K562 (cell line): Measurements from ENCODE around the gene S100A7A. TPM values are rescaled to one million over a fixed set of nuclear protein-coding genes. Genes with fewer than 3 reads are reported as not detected.

Experiments
- ATAC-seq: fragments of 200-7000 bp; cut with Tn5 transposase; 3 replicates; pipeline ENCODE4 v1.9.1; 2020; ENCODE audit warnings: moderate library complexity
- BruUV-seq: library from RNA; stranded (reverse); fragments of 400-500 nt; replicated peaks from 2 replicates; lab custom pipeline; 2021; lab: Mats Ljungman, UMichigan
- CTCF ChIA-PET: fragments of 300-600 bp; formaldehyde crosslinking; extraction: SDS; loops from one replicate; lab custom pipeline; 2021; ENCODE audit warnings: low intra/inter-chr PET ratio; lab: Yijun Ruan, JAX
- POLR2A ChIA-PET: fragments of 300-600, 350-650 bp; sonication (Branson Sonifier 250); formaldehyde crosslinking; extraction: SDS; loops from one replicate; lab custom pipeline; 2021; ENCODE audit warnings: antibody characterized with exemption, inconsistent platforms; lab: Yijun Ruan, JAX
- DNase-seq, 4 experiments: peaks; one replicate each; pipeline versions ENCODE4 v3.0.0 to v3.0.0-alpha.2; 2011 to 2018; ENCODE audit warnings: low spot score in 3 of 4, mixed read lengths in 3 of 4; ENCODE audit errors: extremely low read depth in 1 of 4
- FAIRE-seq: peaks from 2 replicates; lab custom pipeline; 2011; peaks lifted over from hg19 to GRCh38; lab: Jason Lieb, UNC
- H2AFZ ChIP-seq: 2 replicates; pipeline ENCODE4 v1.6.0; 2011; ENCODE audit warnings: low read depth, low read length, control low read depth, inconsistent platforms
- H3K27ac ChIP-seq: fragments of 200-600 bp; 3 replicates; pipeline ENCODE4 v1.8.0; 2011; ENCODE audit warnings: low read depth, mild to moderate bottlenecking, control low read depth, inconsistent platforms, low read length, moderate library complexity, mixed read lengths; ENCODE audit errors: extremely low read depth
- H3K27me3 ChIP-seq, 2 experiments: fragments of 300-600 bp in 1 of 2; 2 replicates in 1 of 2; 3 replicates in 1 of 2; pipeline versions ENCODE4 v1.6.0 to v1.8.0; 2011; ENCODE audit warnings: inconsistent platforms in 2 of 2, low read length in 2 of 2, mild to moderate bottlenecking in 1 of 2, mixed read lengths in 1 of 2, moderate library complexity in 1 of 2; ENCODE audit not compliant: control insufficient read depth in 2 of 2, insufficient read depth in 2 of 2
- H3K36me3 ChIP-seq: fragments of 300-600 bp; 3 replicates; pipeline ENCODE4 v1.8.0; 2011; ENCODE audit warnings: mild to moderate bottlenecking, low read length, inconsistent platforms; ENCODE audit not compliant: control insufficient read depth, insufficient read depth
- H3K4me1 ChIP-seq, 2 experiments: fragments of 200-600 bp in 1 of 2; replicated peaks in 1 of 2; 2 replicates in 1 of 2; 3 replicates in 1 of 2; pipeline versions ENCODE4 v1.5.1 to v1.8.0; 2011; ENCODE audit warnings: inconsistent platforms in 2 of 2, low read length in 2 of 2, mild to moderate bottlenecking in 1 of 2, mixed read lengths in 1 of 2, moderate library complexity in 1 of 2; ENCODE audit not compliant: control insufficient read depth in 2 of 2, insufficient read depth in 2 of 2
- H3K4me2 ChIP-seq: 2 replicates; pipeline ENCODE4 v1.6.1; 2011; ENCODE audit warnings: low read length, control low read depth, inconsistent platforms, mixed read lengths; ENCODE audit not compliant: insufficient read depth
- H3K4me3 ChIP-seq: fragments of 200-600 bp; sonication (generic), shearing (Covaris generic); 2 replicates; pipeline ENCODE4 v1.5.1; 2016; ENCODE audit warnings: control low read depth, inconsistent platforms
- H3K79me2 ChIP-seq: fragments of 200-600 bp; 3 replicates; pipeline ENCODE4 v1.8.0; 2011; ENCODE audit warnings: low read length, inconsistent platforms; ENCODE audit not compliant: control insufficient read depth, insufficient read depth
- H3K9ac ChIP-seq, 2 experiments: 2 replicates each; pipeline versions ENCODE4 v1.6.0 to v1.6.1; 2011; ENCODE audit warnings: low read depth in 2 of 2, low read length in 2 of 2, control low read depth in 1 of 2, inconsistent platforms in 1 of 2, mild to moderate bottlenecking in 1 of 2, mixed read lengths in 1 of 2; ENCODE audit not compliant: insufficient read depth in 1 of 2
- H3K9me1 ChIP-seq: one replicate; pipeline ENCODE4 v1.6.0; 2011; ENCODE audit warnings: inconsistent platforms, mild to moderate bottlenecking, low read length, moderate library complexity; ENCODE audit not compliant: control insufficient read depth, insufficient read depth
- H3K9me3 ChIP-seq: replicated peaks from 2 replicates; pipeline ENCODE4 v1.5.1; 2011; ENCODE audit warnings: low read depth, low read length, inconsistent platforms; ENCODE audit not compliant: control insufficient read depth, insufficient read depth
- H4K20me1 ChIP-seq: replicated peaks from 2 replicates; pipeline ENCODE4 v1.6.1; 2011; ENCODE audit warnings: low read length, inconsistent platforms, mixed read lengths; ENCODE audit not compliant: control insufficient read depth, insufficient read depth
- EWSR1 ChIP-seq: fragments of 450-650 bp; IDR thresholded peaks from 2 replicates; pipeline ENCODE4 v1.6.1; 2018; ENCODE audit warnings: borderline replicate concordance, mild to moderate bottlenecking, low read depth, moderate library complexity; ENCODE audit not compliant: partially characterized antibody
- NFE2L1 ChIP-seq: fragments of 450-650 bp; IDR thresholded peaks from 2 replicates; pipeline ENCODE4 v1.6.1; 2016; ENCODE audit warnings: missing genetic modification characterization, low read depth, mild to moderate bottlenecking, missing compliant biosample characterization, moderate library complexity, borderline replicate concordance
- ZNF408 ChIP-seq: fragments of 250-450 bp; sonication (Bioruptor Pico); IDR thresholded peaks from 2 replicates; pipeline ENCODE4 v1.4.0; 2020; ENCODE audit warnings: low read depth, mild to moderate bottlenecking, moderate library complexity
- WGBS: fragments of 100-300 bp; shearing (Covaris generic); methylation state at CpG from one replicate; pipeline ENCODE4 v1.1.6; 2016; ENCODE audit warnings: low coverage, mixed read lengths; ENCODE audit not compliant: insufficient coverage; ENCODE audit errors: missing lambda C conversion rate; 5-methylcytosine and 5-hydroxymethylcytosine counted together
- in situ Hi-C: fragments of 300-500 bp; cut with MboI; formaldehyde crosslinking; loops from 4 replicates; pipeline ENCODE4 v1.15.0; 2018; ENCODE audit warnings: inconsistent platforms, mixed read lengths
- intact Hi-C: fragments of 100-400 bp; cut with micrococcal nuclease; formaldehyde crosslinking; loops from 2 replicates; pipeline ENCODE4 v1.14.2; 2022
- polyA plus RNA-seq, 8 experiments: library from polyadenylated mRNA; depleted of rRNA in 4 of 8; stranded (reverse) in 5 of 8; unstranded in 3 of 8; fragments of >200 nt; fragmentation: Nextera tagmentation in 2 of 8; fragmentation: Illumina TruSeq in 1 of 8; extraction: Ambion mirVana in 2 of 8; extraction: Trizol in 1 of 8; gene quantifications; 2 replicates each; pipeline versions ENCODE4 v1.2.1 to v1.2.3, GENCODE V29; 2011 to 2014; ENCODE audit warnings: inconsistent platforms in 1 of 8, missing spikeins in 1 of 8
- total RNA-seq, 7 experiments: library from RNA; depleted of rRNA in 6 of 7; stranded (reverse); fragments of >200 nt in 6 of 7; fragmentation: Illumina TruSeq in 2 of 7; extraction: Trizol in 2 of 7; gene quantifications; 2 replicates each; pipeline versions ENCODE4 v1.2.1 to v1.2.3, GENCODE V29; 2011 to 2021; ENCODE audit warnings: low replicate concordance in 1 of 7

The S100A7A gene
- total and polyA plus RNA-seq, 9 of the 15 experiments (the other 6 are each of a cell fraction or from before 2014, with no cell fraction given), result not detected

- TF ChIP-seq EWSR1 (no peak), NFE2L1 (tag) (no peak), ZNF408 (CRISPR knock-in tag) (no peak)
- ChIA-PET CTCF (no interaction called here), POLR2A (interaction anchor here (0.7 kb wide), 1 partner anchor 232 kb away, joined by 3 read pairs; no protein-coding TSS in a partner anchor)
- no peak overlapping the region for H3K9ac ChIP-seq
- H3K27ac ChIP-seq, result no peak overlapping the region
- no TSS peak for BruUV-seq
- H4K20me1 ChIP-seq, result peaks cover 4% of the 10 kb centered on the region; the same call in 1 of the 2 replicates
- H3K27me3 ChIP-seq, result peaks cover 33 to 71% of the 10 kb centered on the region in 2 experiments; a peak in 4 of 5 replicates
- H3K4me2 ChIP-seq, result no peak overlapping the region
- in situ Hi-C loops, result no loop called here
- H3K36me3 ChIP-seq, result no peaks in the 10 kb centered on the region
- no peaks in the 10 kb centered on the region for H3K9me1 ChIP-seq
- H3K9me3 ChIP-seq, result no peaks in the 10 kb centered on the region
- FAIRE-seq (no peak), DNase-seq (no peak), ATAC-seq (no peak)
- no peaks in the 10 kb centered on the region for H3K79me2 ChIP-seq
- no peak overlapping the region for H3K4me3 ChIP-seq
- H3K4me1 ChIP-seq, result no peaks in the 10 kb centered on the region
- 0% methylated on average over 6 of the region's 6 CpGs for WGBS
- intact Hi-C loops, result no loop called here
- no peak overlapping the region for H2AFZ ChIP-seq
Measured at GRCh38 chr1:153397924-153398651, 18.2 kb upstream of the S100A7A start.
